Inflammatory macrophage treated with lipopolysaccharide for 1 hour (primary cell): Measurements from ENCODE around the gene ARIH2.

Experiments
- DNase-seq, 2 donors: peaks; one replicate each; pipeline ENCODE4 v3.0.0-alpha.2; 2020 to 2022

The ARIH2 gene

DNA sequence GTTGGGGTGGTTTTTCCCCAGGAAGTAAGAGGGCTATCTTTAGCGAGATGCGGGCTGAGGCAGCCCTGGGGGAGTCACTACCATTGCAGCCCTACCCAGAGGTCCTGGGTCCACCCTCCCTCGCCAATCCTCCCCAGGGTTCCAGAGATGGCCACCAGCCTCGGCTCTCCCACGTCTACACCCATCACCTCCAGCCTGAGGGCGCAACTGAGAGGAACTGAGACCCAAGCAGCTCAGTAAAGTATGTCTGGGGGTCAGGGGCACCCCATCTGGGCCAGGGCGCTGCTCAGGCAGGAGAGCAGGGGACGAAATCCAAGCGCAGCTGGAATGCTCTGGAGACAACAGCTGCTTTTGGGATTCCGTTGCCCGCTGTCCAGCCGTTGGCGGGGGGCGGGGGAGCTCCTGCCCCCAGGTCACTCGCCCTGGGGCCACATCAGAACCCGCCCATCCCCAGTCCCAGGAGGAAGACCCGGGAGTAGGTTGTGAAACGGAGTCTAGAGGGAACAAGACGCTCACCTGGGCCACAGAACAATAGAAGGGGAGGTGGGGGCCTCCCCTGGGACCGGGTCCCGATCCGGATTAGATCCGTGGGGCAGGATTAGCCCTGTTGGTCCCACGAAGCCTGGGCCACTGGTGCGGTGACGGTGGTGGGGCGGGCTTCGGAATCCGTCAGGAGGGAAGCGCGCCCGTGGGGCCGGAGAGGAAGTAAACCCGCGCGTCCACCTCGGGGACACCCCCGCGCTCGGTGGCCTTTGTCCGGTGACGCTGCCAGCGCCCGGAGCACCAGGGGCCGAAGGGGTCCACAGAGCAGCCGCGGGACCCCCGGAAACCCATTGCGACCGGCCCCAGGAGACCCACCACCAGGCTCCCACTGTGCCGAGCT, 101.9 kb downstream of the ARIH2 start:
- peak; percentile 72 to 74 for DNase-seq

DNA sequence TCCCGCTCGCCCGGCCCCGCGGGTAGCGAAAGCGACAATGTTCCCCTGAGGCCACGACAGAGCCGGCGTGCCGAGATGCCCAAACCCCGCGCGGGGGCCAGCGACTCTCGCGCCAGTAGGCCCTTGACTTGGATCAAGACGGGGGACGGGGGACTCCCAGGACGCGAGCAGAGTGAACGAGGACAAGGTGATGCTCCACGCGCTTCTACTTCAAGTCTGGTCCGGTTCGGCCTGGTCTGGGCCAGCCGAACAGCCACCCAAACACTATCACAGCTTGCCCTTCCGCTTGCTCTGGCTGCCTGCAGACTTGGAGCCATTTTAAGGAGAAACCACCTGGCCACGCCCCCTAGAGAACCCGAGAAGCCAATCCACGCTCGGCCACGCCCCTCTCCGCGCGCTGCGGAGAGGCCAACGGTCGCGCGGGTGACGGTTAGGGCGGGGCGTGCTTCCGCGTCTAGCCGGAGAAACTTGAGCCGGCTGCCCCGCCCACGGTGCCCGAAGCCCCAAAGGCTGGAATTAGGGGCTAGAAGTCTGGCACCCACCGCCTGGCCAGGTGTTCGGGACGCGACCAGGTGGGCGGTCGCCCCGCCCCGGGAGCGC, 102.7 kb downstream of the ARIH2 start:
- DNase-seq: peak; percentile 96 to 100

DNA sequence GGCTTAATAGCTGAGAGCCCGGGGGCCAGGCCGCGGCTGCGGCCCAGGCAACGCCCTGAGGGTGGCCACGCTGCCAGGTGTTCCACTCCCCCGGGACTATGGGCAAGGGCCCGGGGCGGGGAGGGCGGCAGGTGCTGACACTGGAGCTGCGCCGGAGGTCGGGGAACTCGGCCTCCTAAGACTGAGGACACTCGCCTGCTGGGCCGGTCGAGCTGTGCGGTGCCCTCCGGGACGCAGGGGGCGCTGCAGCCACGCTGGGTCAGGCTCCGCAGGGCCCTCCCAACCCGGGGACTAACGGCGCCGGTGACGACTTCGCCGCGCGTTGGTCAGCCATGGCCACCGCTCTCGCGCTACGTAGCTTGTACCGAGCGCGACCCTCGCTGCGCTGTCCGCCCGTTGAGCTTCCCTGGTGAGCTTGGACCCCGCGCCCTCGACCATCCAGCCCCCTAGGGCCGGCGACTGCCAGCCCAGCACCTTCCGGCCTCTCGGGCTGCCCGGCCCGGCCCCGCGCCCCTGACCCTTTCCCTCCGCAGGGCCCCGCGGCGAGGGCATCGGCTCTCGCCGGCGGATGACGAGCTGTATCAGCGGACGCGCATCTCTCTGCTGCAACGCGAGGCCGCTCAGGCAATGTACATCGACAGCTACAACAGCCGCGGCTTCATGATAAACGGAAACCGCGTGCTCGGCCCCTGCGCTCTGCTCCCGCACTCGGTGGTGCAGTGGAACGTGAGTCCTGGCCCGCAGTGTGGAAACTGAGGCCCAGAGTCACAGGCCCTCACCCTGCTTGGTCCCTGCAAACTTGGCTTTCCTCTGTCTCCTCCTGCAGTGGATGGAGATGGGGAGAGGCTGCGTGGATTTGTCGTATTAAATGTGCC, 103.4 kb downstream of the ARIH2 start, which contains the start of gene NDUFAF3:
TSS of gene NDUFAF3 (plus strand) at position 309 of the 875 bp plus-strand sequence. CDS start at position 333, 24 bp downstream.
- DNase-seq: peak; percentile 87 to 96

GRCh38 chr3:49022688-49023171, 104.1 kb downstream of the ARIH2 start:
- no peak for DNase-seq

- no peak for DNase-seq
Measured at GRCh38 chr3:49023775-49024174, 105.1 kb downstream of the ARIH2 start.

DNA sequence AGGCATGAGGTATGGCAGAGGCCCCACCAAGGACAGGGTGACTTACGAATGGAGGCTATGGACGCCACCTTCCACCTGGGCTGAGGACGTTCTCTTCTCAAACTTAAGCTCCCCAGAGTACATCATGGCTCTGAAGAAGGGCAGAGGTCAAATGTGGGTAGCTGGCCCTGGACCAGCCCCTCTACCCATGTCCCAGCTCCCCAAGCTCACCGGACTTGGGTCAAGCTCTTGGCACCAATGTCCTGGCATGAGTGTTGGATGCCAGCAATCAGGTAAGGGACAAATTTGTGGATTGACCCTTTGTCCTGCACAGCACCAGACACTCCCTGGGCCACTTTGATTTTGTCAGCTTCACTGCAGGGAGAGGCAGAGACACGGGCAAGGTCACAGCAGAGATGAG, 105.8 kb downstream of the ARIH2 start:
- DNase-seq: no peak

DNA sequence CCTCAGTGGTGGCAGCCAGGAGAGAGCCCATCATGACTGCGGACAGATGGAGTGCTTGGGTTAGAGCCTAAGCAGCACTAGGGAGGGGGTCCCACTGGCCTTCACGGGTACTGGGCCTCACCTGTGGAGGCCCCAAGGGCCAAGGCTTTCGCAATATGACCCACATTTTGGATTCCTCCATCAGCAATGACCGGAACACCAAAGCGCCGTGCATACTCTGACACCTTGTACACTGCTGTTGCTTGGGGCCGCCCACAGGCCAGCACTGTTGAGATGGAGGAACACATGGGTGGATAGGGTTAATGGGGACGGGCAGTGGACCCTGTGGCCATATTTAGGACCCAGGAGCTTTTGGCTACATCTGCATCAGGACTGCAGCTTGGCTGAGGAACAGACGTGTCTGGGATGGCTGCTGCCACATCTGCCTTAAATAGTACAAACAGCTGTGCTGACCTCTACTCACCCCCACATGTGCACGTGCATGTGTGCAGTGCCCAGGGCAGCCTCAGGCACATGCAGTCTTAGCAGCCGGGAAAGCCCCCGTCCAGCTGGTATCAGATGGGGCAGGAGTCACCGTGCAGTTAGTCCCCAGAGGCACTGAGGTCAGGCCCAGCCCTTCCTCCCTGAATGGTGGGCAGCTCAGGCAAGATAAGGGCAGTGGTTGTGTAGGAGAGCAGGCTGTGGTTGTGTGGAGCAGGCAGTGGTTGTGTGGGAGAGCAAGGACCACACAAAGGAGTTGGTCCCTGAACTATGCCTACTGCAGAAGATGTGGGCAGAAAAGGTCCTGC, 106.6 kb downstream of the ARIH2 start:
- DNase-seq: no peak

- no peak for DNase-seq
Measured at GRCh38 chr3:49025793-49026520, 107.3 kb downstream of the ARIH2 start.

DNA sequence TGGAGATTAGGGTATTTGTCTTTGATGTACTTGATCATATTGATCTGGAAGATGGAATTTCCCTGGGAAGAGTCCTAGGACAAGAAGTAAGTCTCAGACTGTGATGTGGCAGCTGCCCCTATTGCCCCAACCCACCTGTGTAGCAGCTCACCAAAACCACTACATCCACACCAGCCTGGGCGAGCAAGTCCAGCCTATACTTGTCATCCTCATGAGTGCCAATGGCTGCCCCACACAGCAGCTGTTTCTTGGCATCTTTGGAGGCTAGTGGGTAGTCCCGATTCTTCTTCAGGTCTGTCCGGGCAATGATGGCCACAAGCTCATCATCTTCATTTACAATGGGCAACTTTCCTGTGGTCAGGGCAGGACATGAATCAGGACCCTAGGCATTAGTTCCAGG, 107.9 kb downstream of the ARIH2 start:
- no peak for DNase-seq

DNA sequence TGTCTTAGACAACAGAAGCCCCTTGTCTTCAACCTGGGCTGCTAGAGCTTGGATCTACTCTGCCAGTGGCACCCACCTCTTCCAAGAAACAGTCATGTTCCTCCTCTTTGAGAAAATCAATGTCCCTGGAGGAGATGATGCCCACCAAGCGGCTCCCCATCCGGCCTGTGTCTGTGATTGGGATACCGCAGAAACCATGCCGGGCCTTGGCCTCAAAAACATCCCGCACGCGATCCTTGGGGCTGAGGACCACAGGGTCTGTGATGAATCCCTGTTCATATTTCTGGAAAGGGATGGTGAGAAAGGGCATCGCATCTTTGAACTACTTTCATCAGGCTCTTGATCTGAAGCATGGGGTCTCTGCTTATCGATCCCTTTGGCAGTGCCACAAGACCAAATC, 109.0 kb downstream of the ARIH2 start:
- no peak for DNase-seq

GRCh38 chr3:49028298-49028672, 109.6 kb downstream of the ARIH2 start:
- DNase-seq: no peak

- DNase-seq: peak; percentile 91 to 99
Measured at GRCh38 chr3:49028673-49029562, 110.3 kb downstream of the ARIH2 start, which contains the start of gene IMPDH2. IMPDH2 (minus strand) TSS chr3:49029398; CDS start chr3:49029350, 48 bp downstream.

- no peak for DNase-seq
Measured at GRCh38 chr3:49029563-49029884, 110.9 kb downstream of the ARIH2 start.

GRCh38 chr3:49030321-49030720, 111.7 kb downstream of the ARIH2 start:
- DNase-seq: no peak

DNA sequence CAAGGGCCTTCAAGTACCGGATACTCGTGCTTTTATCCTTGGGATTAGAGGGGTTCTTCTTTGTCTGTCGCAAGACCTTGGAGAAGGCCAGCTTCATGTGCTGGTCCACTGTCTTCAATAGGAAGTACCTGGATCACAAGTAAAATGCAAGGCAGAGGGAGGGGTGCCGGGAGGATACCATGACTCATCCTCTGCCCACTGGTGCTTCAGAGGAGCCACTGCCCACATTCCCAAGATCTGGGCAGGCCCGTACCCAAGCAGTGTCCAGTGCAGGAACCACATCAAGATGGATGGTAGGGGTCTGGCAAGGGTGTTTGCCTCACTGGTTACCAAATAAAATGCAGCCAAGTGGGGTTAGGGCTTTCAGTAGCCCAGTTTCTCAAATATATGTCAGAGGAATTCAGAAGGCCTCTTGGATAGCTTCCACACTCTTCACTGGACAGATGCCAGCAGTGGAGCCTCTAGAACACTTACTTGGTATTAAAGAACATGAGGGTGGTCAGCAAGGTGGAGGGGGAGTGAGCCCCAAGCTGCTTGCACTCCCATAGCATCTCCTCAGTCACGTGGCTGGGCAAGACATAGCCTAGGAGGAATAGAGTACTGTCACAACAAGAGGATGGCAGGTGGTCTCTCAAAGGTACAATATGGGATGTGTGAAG, 114.1 kb downstream of the ARIH2 start:
- no peak for DNase-seq

GRCh38 chr3:49034650-49035049, 116.0 kb downstream of the ARIH2 start:
- no peak for DNase-seq

- peak; percentile 74 to 75 for DNase-seq
Measured at GRCh38 chr3:49035281-49035680, 116.6 kb downstream of the ARIH2 start.
